HG02798 (cell line): ENCODE measurements around the gene RUNX2.

Experiments
- ATAC-seq: cut with Tn5 transposase; IDR thresholded peaks from one replicate; pipeline ENCODE4 v1.9.1; 2021; ENCODE audit warnings: mild to moderate bottlenecking; ENCODE audit not compliant: unreplicated experiment, poor library complexity

Gene RUNX2

GRCh38 chr6:45572833-45573232 is 244.7 kb downstream of the RUNX2 start:
- ATAC-seq = no peak

DNA sequence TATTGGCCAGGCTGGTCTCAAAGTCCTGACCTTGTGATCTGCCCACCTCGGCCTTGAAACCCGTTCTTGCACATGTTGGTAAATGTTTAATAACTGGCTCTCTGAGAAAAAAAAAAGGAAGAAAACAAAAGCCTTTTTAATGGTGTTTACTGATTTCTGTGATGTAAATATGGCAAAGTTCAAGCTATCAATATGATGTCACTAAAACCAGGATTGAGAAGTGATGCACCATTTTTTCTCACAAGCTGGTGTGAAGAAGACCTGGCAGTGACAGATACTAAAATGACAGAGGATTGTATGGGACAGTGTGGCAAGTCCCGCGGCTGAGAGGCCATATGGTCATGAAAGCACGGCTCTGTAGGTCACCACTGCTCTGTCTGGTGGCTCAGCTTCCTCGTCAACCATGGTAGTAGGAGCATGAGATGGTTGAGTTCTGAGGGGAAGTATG is 245.9 kb downstream of the RUNX2 start:
- ATAC-seq = no peak

GRCh38 chr6:45574885-45575284 is 246.8 kb downstream of the RUNX2 start:
- ATAC-seq = no peak

DNA sequence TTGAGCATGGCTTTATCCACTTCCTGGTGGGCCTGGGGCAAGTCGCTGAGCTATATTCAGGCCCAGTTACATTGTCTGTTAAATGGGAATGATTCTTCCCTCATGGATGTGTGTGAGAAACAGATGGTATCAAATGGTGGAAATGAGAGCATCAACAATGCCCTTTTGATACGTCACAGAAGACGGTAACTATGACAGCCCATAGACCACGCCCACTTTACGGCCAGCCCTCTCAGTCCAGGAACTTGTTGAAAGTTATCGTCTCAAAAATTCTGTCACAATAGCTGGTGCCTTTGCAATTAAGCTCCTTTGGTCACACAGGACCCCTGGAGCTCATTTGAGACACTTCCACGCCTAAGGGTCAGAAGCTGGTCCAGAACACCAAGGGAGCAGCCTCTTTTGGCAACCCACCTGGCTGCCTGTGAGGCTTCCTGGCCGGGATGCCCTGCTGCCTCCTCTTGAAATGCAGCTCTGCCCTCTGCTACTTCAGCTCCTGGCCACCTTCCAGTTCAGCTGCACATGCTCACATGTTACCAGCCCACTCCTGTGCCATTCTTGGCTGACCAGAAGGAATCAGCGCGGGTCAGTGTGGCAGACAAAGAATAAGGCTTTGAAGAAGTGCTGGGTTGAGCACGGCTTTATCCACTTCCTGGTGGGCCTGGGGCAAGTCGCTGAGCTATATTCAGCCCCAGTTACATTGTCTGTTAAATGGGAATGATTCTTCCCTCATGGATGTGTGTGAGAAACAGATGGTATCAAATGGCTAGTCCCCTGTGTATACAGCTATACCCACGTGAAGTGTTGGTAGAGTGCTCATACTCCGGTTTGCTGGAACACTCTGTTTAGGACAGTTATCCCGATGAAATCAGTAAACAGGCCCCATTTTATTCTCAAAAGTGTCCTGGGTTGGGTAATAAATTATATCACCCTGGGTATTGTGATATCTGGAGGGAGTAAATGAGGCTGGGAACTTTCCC is 248.8 kb downstream of the RUNX2 start:
- ATAC-seq = no peak

- ATAC-seq = no peak
Observed at GRCh38 chr6:45577836-45578504, 249.8 kb downstream of the RUNX2 start.

- ATAC-seq = no peak
Observed at GRCh38 chr6:45584127-45584526, 256.0 kb downstream of the RUNX2 start.

DNA sequence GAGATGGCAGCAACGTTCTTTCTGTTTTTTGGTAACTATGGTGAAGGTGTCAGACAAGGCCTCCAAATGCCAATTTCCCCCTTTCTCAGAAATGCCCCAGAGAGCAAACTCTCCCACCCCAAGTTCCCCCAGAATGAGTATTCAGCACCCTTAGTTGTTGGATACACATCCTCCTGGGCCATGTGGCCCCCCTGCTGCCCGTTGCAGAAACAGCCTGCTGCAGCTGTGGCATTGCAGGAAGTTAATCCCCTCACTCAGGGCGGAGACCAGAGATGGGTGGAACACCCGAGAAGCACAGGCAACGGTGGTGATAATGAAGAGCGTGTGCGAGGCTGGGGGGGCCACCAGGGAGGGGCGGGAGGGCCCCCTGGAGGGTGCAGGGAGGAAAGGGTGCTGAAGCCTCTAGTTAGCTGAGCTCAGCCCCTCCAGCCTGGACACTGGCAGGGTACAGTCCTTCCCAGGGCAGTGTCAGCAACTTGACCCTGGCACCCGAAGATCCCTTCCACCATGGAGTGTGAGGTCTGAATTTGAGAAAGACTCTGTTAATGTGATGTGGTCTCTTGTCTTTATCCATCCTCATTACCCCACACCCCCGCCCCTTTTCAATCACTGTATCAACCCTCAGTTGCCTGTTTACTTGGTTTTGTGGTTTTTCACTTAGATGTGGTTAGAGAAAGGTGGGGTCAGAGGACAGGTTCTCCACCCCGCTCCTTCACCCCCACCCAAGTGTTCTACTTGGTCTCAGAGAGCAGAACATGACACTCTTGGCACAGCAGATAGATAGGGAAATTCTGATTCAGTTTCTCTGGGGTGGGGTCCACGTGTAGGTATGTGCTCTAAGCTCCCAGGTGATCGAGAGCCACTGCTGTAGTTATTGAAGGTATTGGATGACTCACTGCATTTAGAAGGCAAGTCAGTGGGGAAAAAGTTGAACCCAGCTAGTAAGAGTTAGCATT is 258.4 kb downstream of the RUNX2 start:
- no peak for ATAC-seq

GRCh38 chr6:45587229-45588060 is 259.3 kb downstream of the RUNX2 start:
- no peak for ATAC-seq

DNA sequence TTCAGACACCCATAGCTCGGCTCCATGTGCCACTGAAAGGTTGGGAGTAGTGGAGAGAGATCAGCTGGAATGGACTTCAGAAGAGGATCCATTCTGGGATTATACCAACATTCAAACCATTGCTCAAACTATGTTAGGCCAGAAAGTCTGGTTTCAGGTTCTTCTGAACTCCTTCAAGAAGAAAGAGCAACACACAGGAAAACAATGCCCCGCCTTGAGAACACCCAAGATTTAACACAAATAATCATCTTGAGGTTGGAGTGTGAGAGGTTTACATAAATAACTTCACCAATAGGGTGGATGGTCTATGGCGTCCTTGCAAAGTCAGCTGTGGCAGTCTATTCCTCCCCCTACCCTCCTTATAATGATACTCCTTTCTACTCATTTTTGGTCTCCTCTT is 261.2 kb downstream of the RUNX2 start:
- no peak for ATAC-seq

- no peak for ATAC-seq
Observed at GRCh38 chr6:45590226-45590625, 262.1 kb downstream of the RUNX2 start.

GRCh38 chr6:45590696-45591184 is 262.6 kb downstream of the RUNX2 start:
- ATAC-seq = no peak

GRCh38 chr6:45591306-45591705 is 263.2 kb downstream of the RUNX2 start:
- ATAC-seq = no peak

GRCh38 chr6:45591890-45592289 is 263.8 kb downstream of the RUNX2 start:
- no peak for ATAC-seq

DNA sequence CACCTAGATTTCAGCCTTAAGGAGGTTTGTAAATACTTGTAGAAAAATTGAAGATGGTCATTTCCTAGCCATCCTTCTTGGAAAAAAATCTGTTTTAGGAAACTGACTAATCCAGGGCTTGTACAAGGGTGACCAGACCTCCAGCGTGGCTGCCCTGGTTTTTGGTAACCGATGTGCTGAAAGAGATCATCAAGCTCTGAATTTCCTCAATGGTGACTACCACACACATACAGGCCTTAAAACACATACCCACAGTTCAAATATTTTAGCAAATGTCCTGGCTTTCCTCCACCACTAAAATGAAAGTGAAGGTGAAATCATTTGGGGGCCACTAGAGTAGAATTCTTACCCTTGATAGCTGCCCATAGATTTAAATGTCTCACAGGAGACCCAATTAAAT is 264.9 kb downstream of the RUNX2 start:
- no peak for ATAC-seq

- no peak for ATAC-seq
Observed at GRCh38 chr6:45595010-45595851, 267.1 kb downstream of the RUNX2 start.

DNA sequence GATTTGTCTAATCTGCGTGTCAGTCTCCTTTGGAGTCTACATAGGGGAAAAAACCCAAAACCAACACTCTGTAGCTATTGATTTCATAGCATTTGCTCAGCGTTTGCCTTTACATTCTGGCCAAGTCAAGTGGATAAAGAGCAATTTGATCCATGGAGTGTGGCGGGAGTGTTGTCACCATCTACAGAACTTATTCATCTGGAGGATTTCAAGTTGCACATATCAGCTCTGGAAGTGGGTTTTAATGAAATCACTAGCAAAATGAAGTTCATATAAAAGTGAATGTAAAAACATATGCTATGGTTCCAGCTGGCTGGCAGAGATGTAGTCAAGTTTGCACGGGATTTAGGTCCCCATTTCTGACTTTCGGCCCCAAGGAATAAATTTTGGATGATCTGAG is 269.3 kb downstream of the RUNX2 start:
- no peak for ATAC-seq

DNA sequence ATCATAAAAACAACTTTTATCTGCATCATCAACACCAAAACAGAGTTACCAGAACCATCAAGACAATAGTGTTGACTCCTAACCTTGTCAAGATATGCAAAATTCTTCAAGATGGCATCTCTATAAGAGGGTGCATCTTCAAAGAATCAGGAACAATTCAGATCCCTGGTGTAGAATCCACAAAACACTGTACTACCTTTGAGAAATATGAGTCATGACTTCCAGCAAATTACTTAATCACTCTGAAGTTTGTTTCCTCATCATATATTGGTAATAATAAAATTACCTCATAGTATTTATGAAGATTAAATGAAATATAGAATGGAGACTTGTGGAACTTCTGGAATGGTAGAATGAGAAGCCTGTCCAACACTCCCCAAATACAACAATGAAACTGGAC is 270.9 kb downstream of the RUNX2 start:
- no peak for ATAC-seq

- ATAC-seq = no peak
Observed at GRCh38 chr6:45605971-45606370, 277.8 kb downstream of the RUNX2 start.
